ENCODE results near the gene FASTKD3. TPM values are rescaled to one million over a fixed set of nuclear protein-coding genes. Genes with fewer than 3 reads are reported as not detected.

The FASTKD3 gene
- total RNA-seq, 1 donor from 2014 or later = 9.2 TPM

- H3K27ac Mint-ChIP-seq (ENCODE audit: unreplicated experiment) = no peak overlapping the region
- no peak for TF ChIP-seq CTCF (IDR thresholded peaks at IDR 0.05)
- H3K36me3 Mint-ChIP-seq (ENCODE audit: low read depth) = peaks cover 22% of the 10 kb centered on the region
- no peaks in the 10 kb centered on the region for H3K9me3 Mint-ChIP-seq (ENCODE audit: low read depth)
- H3K27me3 Mint-ChIP-seq (ENCODE audit: low read depth) = no peaks in the 10 kb centered on the region
- H3K4me1 Mint-ChIP-seq (ENCODE audit: low read depth) = peaks cover 12% of the 10 kb centered on the region
- no peak for DNase-seq (ENCODE audit: low spot score)
- no peak overlapping the region for H3K4me3 Mint-ChIP-seq (ENCODE audit: unreplicated experiment)
These were observed 15.8 kb upstream of the FASTKD3 start for GRCh38 chr5:7884491-7885267.

GRCh38 chr5:7882926-7883325 is 14.1 kb upstream of the FASTKD3 start:
- H3K27ac Mint-ChIP-seq (ENCODE audit: unreplicated experiment) = no peak overlapping the region
- H3K4me1 Mint-ChIP-seq (ENCODE audit: low read depth) = peaks cover 18% of the 10 kb centered on the region
- H3K27me3 Mint-ChIP-seq (ENCODE audit: low read depth) = no peaks in the 10 kb centered on the region
- DNase-seq (ENCODE audit: low spot score) = no peak
- no peak for TF ChIP-seq CTCF (IDR thresholded peaks at IDR 0.05)
- H3K36me3 Mint-ChIP-seq (ENCODE audit: low read depth) = peaks cover 24% of the 10 kb centered on the region
- H3K9me3 Mint-ChIP-seq (ENCODE audit: low read depth) = no peaks in the 10 kb centered on the region
- H3K4me3 Mint-ChIP-seq (ENCODE audit: unreplicated experiment) = no peak overlapping the region

- Mint-ChIP-seq H3K27ac (ENCODE audit: unreplicated experiment) (no peak overlapping the region), H3K27me3 (ENCODE audit: low read depth) (no peaks in the 10 kb centered on the region), H3K9me3 (ENCODE audit: low read depth) (no peaks in the 10 kb centered on the region), H3K36me3 (ENCODE audit: low read depth) (peaks cover 28% of the 10 kb centered on the region), H3K4me3 (ENCODE audit: unreplicated experiment) (no peak overlapping the region), H3K4me1 (ENCODE audit: low read depth) (peaks cover 16% of the 10 kb centered on the region)
- TF ChIP-seq CTCF (IDR thresholded peaks at IDR 0.05) = no peak
- no peak for DNase-seq (ENCODE audit: low spot score)
These were observed 13.0 kb upstream of the FASTKD3 start for GRCh38 chr5:7881816-7882215.

- DNase-seq (ENCODE audit: low spot score) = no peak
- Mint-ChIP-seq H3K27me3 (ENCODE audit: low read depth) (no peaks in the 10 kb centered on the region), H3K27ac (ENCODE audit: unreplicated experiment) (peak overlapping the region; percentile 32), H3K4me1 (ENCODE audit: low read depth) (peaks cover 16% of the 10 kb centered on the region), H3K36me3 (ENCODE audit: low read depth) (peaks cover 31% of the 10 kb centered on the region), H3K9me3 (ENCODE audit: low read depth) (no peaks in the 10 kb centered on the region), H3K4me3 (ENCODE audit: unreplicated experiment) (no peak overlapping the region)
- no peak for TF ChIP-seq CTCF (IDR thresholded peaks at IDR 0.05)
These were observed 12.3 kb upstream of the FASTKD3 start for GRCh38 chr5:7881091-7881490.

- Mint-ChIP-seq H3K4me3 (ENCODE audit: unreplicated experiment) (no peak overlapping the region), H3K9me3 (ENCODE audit: low read depth) (no peaks in the 10 kb centered on the region), H3K4me1 (ENCODE audit: low read depth) (peaks cover 16% of the 10 kb centered on the region), H3K27me3 (ENCODE audit: low read depth) (no peaks in the 10 kb centered on the region), H3K27ac (ENCODE audit: unreplicated experiment) (no peak overlapping the region), H3K36me3 (ENCODE audit: low read depth) (peaks cover 37% of the 10 kb centered on the region)
- no peak for TF ChIP-seq CTCF (IDR thresholded peaks at IDR 0.05)
- no peak for DNase-seq (ENCODE audit: low spot score)
These were observed 9.6 kb upstream of the FASTKD3 start for GRCh38 chr5:7878381-7878873.

Measured in chondrocyte (in vitro differentiated cells).